GM04503 (cell line): ENCODE results near the gene NT5DC4.

Experiments
- DNase-seq: peaks from one replicate; pipeline ENCODE4 v3.0.0-alpha.2; 2012; ENCODE audit warnings: low read depth

NT5DC4 gene

GRCh38 chr2:112720785-112721184, at the start of gene NT5DC4:
NT5DC4 (plus strand) TSS chr2:112721020; CDS start chr2:112721080, 60 bp downstream.
- no peak for DNase-seq

GRCh38 chr2:112671801-112672200, 49.0 kb upstream of the NT5DC4 start:
- no peak for DNase-seq

GRCh38 chr2:112673008-112673407, 47.8 kb upstream of the NT5DC4 start:
- DNase-seq = no peak

GRCh38 chr2:112674229-112674628, 46.6 kb upstream of the NT5DC4 start:
- DNase-seq = no peak

- DNase-seq = no peak
Measured at GRCh38 chr2:112679484-112679883, 41.3 kb upstream of the NT5DC4 start.

- no peak for DNase-seq
Measured at GRCh38 chr2:112680666-112681101, 40.1 kb upstream of the NT5DC4 start.

GRCh38 chr2:112682101-112682500, 38.7 kb upstream of the NT5DC4 start:
- no peak for DNase-seq

- no peak for DNase-seq
Measured at GRCh38 chr2:112683550-112684414, 37.0 kb upstream of the NT5DC4 start.

- DNase-seq = no peak
Measured at GRCh38 chr2:112684415-112684775, 36.4 kb upstream of the NT5DC4 start.

- no peak for DNase-seq
Measured at GRCh38 chr2:112685271-112685884, 35.4 kb upstream of the NT5DC4 start.

GRCh38 chr2:112686348-112687217, 34.2 kb upstream of the NT5DC4 start:
- DNase-seq = no peak

GRCh38 chr2:112687522-112687921, 33.3 kb upstream of the NT5DC4 start:
- no peak for DNase-seq

- no peak for DNase-seq
Measured at GRCh38 chr2:112688086-112688880, 32.5 kb upstream of the NT5DC4 start.

- DNase-seq = no peak
Measured at GRCh38 chr2:112690853-112691401, 29.9 kb upstream of the NT5DC4 start.

GRCh38 chr2:112691881-112692281, 28.9 kb upstream of the NT5DC4 start:
- no peak for DNase-seq

GRCh38 chr2:112692495-112692911, 28.3 kb upstream of the NT5DC4 start:
- DNase-seq = peak; percentile 90

GRCh38 chr2:112692918-112693317, 27.9 kb upstream of the NT5DC4 start:
- no peak for DNase-seq

GRCh38 chr2:112693596-112693995, 27.2 kb upstream of the NT5DC4 start:
- DNase-seq = no peak

GRCh38 chr2:112694182-112694581, 26.6 kb upstream of the NT5DC4 start:
- DNase-seq = no peak

GRCh38 chr2:112698834-112699515, 21.8 kb upstream of the NT5DC4 start:
- no peak for DNase-seq
